Right renal cortex interstitium (tissue), 3 donors: ENCODE results near the gene PEX7. TPM values are rescaled to one million over a fixed set of nuclear protein-coding genes. Genes with fewer than 3 reads are reported as not detected.
"Not testable (repeated sequence)": the region's sequence is repeated elsewhere in the genome, so short reads cannot be mapped to it uniquely, and the experiment has no call there.

Experiments used
- DNase-seq, 3 donors: peaks; one replicate each; pipeline ENCODE4 v3.0.0-alpha.2; 2013; ENCODE audit warnings: low read depth in 3 of 3, low spot score in 2 of 3
- polyA plus RNA-seq, 3 donors: library from polyadenylated mRNA; unstranded; fragments of 120-200 nt; gene quantifications; one replicate each; pipeline ENCODE4 v1.2.1, GENCODE V29; 2013; ENCODE audit not compliant: insufficient read length in 3 of 3

Gene PEX7
- polyA plus RNA-seq, 3 donors: 13.8 to 16.7 (median 14.1) TPM

GRCh38 chr6:136945072-136945471 lies 122.7 kb downstream of the PEX7 start:
- DNase-seq: no peak

- no peak for DNase-seq
Observed at GRCh38 chr6:136945711-136946121, 123.3 kb downstream of the PEX7 start.

DNA sequence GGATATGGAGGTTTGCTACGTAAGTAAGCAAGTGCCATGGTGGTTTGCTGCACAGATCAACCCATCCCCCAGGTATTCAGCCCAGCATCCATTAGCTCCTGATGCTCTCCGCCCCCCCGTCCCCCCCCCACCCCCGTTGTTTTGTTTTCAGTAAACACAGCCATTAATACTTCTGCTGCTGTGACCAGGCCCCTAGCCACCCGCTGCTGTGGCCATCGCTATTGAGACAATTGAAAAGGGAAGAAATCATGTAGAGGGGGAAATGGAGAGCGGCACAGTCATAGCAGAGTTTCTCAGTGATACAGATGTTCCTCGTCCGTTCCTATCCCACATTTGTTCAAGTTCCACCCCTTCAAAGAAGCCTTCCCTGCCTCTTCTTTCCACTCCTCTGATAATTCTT lies 124.6 kb downstream of the PEX7 start:
- no peak for DNase-seq

DNA sequence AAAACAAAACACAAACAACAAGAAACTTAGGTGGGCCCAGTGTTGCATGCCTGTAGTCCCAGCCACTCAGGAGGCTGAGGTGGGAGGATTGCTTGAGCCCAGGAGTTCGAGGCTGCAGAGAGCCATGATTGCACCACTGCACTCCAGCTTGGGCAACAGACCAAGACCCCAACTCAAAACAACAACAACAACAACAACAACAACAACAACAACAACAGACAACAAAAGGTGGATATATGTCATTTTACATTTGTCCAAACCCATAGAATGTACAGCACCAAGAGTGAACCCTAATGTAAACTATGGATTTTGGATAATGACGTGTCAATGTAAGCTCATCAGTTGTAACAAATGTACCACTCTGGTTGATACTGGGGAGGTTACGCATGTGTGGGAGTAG lies 127.6 kb downstream of the PEX7 start:
- not testable (repeated sequence) for DNase-seq

DNA sequence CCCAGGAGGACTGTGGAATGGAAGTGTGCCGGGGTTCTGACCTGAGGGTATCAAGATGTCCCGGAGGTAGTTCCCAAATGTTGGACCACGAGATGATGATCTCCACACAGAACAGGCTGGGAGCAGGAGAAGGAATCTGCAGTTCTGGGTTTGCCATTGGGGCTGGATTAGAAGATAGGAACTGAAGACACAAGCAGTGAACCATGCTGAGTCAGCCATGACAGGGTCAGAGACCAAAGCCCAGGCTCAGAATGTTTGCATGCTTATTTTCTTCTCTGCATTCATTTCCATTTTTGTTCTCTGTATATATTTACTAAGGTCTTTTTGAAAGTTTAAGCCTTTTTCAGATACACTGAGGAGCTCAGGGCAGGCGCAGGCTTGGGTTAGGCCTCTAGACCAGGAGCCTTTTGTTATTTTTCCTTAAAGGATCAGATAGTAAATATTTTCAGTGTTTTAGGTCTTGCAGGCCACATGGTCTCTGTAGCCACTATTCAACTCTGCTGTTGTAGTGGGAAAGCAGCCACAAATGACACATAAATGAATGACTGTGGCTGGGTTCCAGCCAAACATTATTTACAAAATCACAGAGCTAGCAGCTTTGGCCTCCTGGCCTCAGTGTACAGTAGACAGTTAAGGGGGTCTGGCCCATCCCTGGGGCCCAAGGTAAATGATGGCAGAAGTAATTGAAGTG lies 128.2 kb downstream of the PEX7 start:
- no peak for DNase-seq

GRCh38 chr6:136952714-136953260 lies 130.4 kb downstream of the PEX7 start:
- DNase-seq: no peak

DNA sequence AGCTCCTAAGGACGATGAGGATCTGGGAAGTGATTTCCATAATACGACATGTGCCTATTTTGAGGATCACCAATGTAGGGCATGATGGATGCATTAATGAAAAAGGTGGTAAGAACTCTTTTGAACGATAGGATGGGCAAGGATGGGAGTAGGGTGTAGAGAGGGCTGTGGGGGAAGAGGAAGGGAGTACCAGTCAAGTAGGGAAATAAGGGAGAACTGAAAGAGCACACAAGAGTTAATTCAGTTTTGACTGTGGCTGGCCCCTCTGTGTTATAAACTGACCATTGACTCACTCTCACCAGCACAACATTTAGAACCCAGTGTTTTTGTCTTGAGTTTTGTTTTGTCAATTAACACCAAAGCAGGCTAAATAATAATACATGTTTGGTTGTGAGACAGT lies 132.7 kb downstream of the PEX7 start:
- DNase-seq: no peak

DNA sequence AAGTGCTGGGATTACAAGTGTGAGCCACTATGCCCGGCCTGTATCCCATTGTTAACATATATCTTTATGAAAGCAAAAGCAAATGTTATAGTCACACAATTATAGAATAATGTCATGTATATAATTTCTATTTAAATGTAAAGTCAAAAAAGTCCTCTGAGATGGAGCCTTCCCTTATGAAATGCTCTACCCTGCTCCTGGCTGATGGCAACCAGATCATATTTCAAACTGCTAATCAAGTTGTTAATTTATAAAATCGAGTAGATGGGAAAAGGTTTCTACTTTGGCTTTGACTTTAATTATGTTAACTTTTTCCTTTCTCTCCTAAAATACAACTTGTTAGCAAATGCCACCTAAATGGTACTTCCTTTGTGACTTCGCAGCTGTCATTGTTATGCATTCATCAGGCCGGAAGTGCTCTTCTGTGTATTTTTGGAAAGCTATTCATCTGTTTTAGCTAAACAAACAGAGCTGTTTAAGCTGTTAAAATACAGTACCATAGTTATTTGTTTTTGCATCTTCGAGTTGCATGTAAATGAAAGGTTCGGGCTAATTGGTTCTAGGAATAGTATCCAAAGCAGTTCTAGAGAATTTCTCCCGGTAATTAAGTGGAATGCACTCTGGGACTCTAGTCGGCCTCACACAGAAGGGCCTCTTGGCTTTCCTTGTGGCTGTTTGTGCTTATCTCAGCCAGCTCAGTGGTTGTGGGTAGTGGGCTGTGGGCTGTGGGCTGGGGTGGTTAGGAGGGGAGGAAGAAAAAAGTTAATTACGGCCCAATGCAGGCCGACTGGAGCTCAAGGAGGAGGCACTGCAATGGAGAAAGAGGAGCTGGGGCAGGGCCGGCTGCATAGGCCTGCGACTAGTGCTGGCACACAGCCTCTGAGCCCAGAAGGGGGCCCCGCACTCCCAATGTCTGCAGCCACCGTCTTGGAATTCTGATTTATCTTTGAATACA lies 134.5 kb downstream of the PEX7 start:
- no peak for DNase-seq

GRCh38 chr6:136958168-136958567 lies 135.8 kb downstream of the PEX7 start:
- DNase-seq: no peak

- no peak for DNase-seq
Observed at GRCh38 chr6:136959471-136959891, 137.1 kb downstream of the PEX7 start.

DNA sequence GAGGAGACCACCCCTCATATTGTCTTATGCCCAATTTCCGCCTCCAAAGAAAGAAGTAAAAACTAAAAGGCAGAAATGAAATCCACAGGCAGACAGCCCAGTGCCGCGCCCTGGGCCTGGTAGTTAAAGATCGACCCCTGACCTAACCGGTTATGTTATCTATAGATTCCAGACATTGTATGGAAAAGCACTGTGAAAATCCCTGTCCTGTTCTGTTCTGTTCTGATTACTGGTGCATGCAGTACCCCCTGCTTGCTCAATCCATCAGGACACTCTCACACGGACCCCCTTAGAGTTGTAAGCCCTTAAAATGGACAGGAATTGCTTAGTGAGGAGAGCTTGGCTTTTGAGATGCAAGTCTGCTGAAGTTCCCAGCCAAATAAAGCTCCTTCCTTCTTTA lies 137.5 kb downstream of the PEX7 start:
- not testable (repeated sequence) for DNase-seq

DNA sequence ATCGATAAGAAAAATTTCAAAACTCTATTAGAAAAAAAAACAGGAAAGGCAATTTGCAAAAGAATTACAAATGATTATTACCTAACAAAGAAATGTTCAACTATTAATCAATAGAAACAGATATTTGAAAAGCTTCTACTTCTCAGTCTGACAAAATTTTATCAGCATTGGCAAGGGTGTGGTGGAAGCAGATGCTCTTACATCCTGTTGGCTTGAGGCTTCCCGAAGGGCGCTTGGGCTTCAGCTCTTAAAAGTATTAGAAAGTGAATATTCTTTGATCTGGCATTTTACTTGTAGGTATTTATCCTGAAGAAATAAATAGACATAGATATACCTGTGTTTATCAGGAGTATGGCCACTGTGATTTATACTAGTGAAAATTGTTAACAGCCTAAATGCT lies 138.4 kb downstream of the PEX7 start:
- DNase-seq: no peak

- no peak for DNase-seq
Observed at GRCh38 chr6:136961848-136962247, 139.5 kb downstream of the PEX7 start.

GRCh38 chr6:136962661-136963060 lies 140.3 kb downstream of the PEX7 start:
- DNase-seq: no peak

DNA sequence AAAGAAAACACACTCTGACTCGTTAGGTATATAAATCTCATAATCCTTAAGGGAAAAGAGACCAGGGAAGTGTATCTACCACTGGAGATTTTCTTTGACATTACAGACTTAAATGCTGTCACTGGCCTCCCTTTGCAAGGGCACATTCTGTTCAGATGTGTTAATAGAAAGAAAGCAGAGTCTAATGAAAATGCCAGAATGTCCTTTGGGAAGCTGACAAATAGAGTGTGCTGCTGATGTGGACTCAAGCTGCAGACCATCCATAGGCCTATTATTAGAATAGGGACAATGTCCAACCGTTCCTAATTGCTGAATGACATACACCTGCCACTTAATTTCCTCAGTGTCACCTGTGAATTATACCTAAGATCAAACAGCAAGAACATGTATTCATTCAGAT lies 140.9 kb downstream of the PEX7 start:
- no peak for DNase-seq

Other genes with a start within 250 kb of the PEX7 start
- gene MAP3K5, start 30.1 kb upstream of the PEX7 start, polyA plus RNA-seq: 1 to 10 TPM; 6.1 to 6.5 (median 6.2) TPM
- under 1 TPM in 2 of 3 donors, not detected in 1; 0.08 to 0.11 TPM for gene SLC35D3, start 99.7 kb downstream of the PEX7 start, polyA plus RNA-seq
- 1 to 10 TPM; 1.4 to 1.9 (median 1.7) TPM for gene IL20RA, start 222.4 kb downstream of the PEX7 start, polyA plus RNA-seq